Measurements from ENCODE around the gene DISC1.

Gene DISC1

GRCh38 chr1:231674575-231674974 is 48.0 kb downstream of the DISC1 start:
- no peak for DNase-seq

DNA sequence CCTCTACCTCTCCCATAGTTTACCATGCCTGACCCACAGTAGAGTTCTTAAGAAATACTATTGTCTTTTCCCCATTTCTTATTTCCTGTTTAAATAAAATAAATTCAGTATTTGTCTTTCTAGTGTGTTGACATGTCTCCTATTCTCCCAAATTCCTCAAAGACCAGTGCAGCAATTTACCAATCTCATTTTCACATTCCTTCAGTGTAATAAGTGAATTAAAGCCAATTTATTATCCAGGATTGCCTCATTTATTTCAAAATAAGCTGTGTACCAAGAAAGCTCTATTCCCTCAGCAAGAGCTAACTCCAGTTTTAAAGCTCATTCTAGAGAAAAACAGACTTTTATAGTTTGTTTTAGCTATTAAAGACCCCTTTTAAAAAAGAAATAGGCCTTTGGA is 49.9 kb downstream of the DISC1 start:
- DNase-seq, result no peak

- DNase-seq, result no peak
Measured at GRCh38 chr1:231677442-231677841, 50.9 kb downstream of the DISC1 start.

DNA sequence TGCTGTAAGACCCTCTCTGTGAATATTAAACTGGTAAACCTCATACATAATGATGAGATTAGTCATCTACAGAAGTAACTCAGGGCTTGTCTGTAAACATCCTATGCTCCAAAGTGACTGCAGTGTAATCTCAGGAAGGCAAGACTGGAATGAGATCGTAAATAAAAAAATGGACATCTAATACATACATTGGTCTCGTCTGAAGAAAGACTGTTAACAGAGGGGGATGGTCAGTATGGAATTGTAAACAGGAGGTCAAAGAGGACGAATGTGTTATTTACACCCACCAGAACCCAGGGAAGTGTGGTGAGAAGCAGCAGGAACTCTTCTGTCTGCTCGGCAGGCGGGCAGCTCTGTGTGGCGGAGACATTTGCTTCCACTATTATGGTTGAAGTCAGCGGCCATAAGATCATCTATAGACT is 51.4 kb downstream of the DISC1 start:
- DNase-seq, result no peak

DNA sequence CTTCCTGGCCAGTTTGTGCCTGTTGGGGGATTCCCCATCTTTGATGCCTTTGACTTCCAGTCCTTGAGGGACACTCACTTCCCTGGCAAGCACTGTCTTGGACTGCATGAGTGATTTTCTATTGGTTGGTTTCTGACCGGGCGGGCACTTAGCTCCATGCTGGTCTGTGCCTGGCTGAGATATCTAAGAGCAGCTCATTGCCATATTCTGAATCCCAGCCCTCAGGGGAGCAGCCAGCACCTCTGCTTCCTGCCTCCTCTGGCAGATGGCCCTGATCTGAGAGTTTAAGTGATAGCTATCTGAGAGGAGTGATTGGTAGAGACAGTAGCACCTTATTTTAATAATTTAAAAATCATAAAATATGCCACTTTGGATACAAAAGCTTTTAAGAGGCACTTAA is 52.5 kb downstream of the DISC1 start:
- DNase-seq, result no peak

- DNase-seq, result no peak
Measured at GRCh38 chr1:231681006-231681405, 54.4 kb downstream of the DISC1 start.

- no peak for DNase-seq
Measured at GRCh38 chr1:231682779-231683178, 56.2 kb downstream of the DISC1 start.

- no peak for DNase-seq
Measured at GRCh38 chr1:231683439-231684165, 57.0 kb downstream of the DISC1 start.

DNA sequence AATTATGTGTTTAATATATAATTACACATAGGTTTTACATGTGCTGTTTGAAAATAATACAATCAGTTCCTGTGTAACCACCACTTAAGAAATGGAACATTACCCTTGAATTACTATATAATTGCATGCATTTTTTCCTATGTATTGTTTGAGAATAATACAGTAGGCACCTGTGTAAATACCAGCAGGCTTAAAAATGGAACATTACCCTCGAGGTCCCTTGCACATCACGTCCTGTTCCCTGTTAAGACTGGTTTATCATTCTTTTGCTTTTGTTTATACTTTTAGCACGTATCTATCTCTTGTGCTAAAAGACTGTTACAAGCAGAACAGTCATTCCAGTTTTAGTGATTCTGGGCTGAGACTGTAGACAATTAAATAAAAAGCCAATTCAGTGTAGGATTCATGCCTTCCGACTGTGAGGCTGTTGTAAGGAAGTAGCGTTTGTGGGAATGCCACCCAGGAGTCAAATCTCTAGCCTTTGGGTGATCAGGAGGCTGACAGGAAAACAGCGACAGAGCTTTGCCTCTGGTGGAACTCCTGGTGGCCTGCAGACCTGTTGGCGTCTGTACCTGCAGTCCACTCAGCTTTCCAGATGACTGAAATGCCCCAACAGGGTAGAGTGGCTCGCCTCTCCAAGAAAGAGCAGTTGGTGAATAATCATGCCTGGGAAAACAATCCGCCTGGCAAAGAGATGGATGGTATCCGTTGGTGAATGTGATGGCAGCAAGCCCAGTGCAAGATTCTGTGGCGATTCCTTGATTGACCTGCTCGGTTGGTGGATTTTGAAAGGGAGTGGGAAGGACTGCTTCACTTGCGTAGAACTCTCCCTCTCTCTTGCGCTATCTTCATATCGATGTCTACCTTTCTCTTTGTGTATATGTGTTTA is 58.0 kb downstream of the DISC1 start:
- no peak for DNase-seq

- DNase-seq, result no peak
Measured at GRCh38 chr1:231686384-231686783, 59.8 kb downstream of the DISC1 start.

- no peak for DNase-seq
Measured at GRCh38 chr1:231688989-231689388, 62.4 kb downstream of the DISC1 start.

DNA sequence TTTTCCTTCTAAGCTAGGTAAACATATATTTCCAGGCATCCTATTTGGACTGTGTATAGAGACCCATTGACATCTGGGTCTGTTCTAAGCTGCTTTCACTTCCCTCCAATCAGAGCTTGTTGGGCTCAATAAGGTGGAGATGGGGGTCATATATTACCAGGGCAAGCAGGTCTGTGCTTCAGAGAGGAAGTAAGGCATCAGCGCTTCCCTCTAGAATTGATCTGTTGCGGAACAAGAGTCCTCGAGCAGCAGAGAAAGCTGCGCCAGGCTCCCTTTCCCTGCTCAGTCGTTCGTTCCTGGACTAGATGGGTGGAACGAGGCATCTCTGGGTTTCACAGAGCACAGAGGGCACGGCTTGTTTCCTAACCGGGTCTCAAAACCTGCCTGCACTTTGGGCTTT is 63.5 kb downstream of the DISC1 start:
- no peak for DNase-seq

- DNase-seq, result no peak
Measured at GRCh38 chr1:231691618-231692259, 65.1 kb downstream of the DISC1 start.

GRCh38 chr1:231693361-231694074 is 66.9 kb downstream of the DISC1 start:
- no peak for DNase-seq

GRCh38 chr1:231694075-231694431 is 67.5 kb downstream of the DISC1 start:
- no peak for DNase-seq

DNA sequence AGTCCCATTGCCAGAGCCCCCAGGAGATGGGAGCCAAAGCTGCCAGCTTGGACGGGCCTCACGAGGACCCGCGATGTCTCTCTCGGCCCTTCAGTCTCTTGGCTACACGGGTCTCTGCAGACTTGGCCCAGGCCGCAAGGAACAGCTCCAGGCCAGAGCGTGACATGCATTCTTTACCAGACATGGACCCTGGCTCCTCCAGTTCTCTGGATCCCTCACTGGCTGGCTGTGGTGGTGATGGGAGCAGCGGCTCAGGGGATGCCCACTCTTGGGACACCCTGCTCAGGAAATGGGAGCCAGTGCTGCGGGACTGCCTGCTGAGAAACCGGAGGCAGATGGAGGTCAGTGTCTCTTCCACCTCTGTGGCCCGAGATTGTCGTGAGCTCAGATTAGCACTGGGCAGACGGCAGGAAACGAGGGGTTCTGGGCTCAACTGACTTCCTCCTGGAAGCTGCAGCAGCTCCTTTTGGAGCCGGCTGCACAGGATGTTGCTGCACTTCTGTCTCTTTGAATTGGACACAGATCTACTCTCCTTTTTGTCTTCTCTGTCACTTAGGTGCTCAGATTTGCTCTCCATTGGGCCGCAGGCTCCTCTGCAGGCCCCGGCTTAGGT is 68.0 kb downstream of the DISC1 start:
- DNase-seq, result no peak

- DNase-seq, result no peak
Measured at GRCh38 chr1:231695439-231696255, 69.1 kb downstream of the DISC1 start.

DNA sequence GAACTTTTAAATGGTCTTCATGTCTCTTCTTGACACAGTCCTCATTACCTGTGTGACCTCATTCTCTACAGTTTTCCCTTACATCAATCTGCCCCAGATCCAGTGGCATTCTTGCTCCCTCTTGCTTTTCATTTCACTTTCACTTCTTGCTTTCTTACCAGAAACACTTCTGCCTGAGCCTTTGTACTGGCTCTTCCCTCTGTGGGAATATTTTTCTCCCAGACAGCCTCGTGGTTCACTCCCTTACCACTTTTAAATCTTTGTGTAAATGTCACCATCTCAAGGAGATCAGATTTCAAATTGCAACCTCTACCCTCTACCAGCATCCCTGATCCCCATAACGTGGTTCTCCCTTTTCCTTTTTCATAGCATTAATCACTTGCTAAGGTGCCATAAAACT is 73.2 kb downstream of the DISC1 start:
- peak; percentile 76 for DNase-seq

DNA sequence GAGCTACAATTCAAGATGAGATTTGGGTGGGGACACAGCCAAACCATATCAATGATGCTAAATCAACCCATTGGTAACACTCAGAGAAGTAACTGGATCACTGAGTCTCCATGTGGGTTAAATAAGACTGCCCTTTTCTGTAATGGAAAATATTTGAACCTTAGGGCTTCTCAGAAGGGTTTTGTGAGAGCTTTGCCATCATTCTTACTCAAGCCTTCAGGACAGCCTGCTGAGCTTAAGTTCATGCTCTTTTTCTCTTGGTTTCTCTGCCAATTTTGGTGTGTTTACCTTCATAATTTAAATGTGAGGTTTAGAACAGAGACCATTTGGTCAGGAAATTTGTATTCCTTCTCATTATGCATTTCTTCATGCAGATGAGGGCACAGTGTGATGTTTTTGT is 74.7 kb downstream of the DISC1 start:
- no peak for DNase-seq

DNA sequence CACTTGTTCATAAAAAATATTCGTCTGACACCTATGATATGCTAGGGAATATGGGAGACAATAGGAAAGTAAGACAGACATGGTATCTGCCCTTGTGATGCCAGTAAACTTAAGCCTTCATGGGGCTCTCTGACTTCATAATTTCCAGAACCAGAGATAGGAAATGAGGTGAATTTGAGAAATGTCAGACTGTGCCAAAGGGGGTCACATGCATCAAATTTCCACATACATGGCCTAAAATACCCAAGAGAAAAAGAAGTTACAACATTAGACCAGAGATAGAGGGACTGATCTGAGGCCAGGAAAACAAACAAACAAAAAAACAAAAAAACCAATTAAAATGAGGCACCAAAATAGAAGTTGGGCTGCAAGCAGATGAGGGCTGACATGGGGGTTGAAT is 75.7 kb downstream of the DISC1 start:
- peak; percentile 37 for DNase-seq

GRCh38 chr1:231702804-231703203 is 76.2 kb downstream of the DISC1 start:
- no peak for DNase-seq
